Hematopoietic multipotent progenitor cell treated with erythropoietin and hydrocortisone succinate and interleukin-3 and kit ligand, for 15 days (in vitro differentiated cells): Measurements from ENCODE around the gene DCLRE1B.

Experiments
- DNase-seq: peaks from one replicate; pipeline ENCODE4 v3.0.0-alpha.2; 2015; ENCODE audit warnings: low spot score

Gene DCLRE1B

GRCh38 chr1:113904674-113905434, at the start of gene DCLRE1B, which contains the start of gene AP4B1:
TSS of gene DCLRE1B (plus strand) at chr1:113905326. CDS start at chr1:113905587, 261 bp downstream.
TSS of gene AP4B1 (minus strand) at chr1:113904799. CDS start at chr1:113904717, 82 bp downstream.
- DNase-seq, result peak; percentile 99

- no peak for DNase-seq
Measured at GRCh38 chr1:113855630-113856400, 49.3 kb upstream of the DCLRE1B start.

- no peak for DNase-seq
Measured at GRCh38 chr1:113856401-113856790, 48.7 kb upstream of the DCLRE1B start.

GRCh38 chr1:113857776-113858175, 47.4 kb upstream of the DCLRE1B start:
- no peak for DNase-seq

- no peak for DNase-seq
Measured at GRCh38 chr1:113858418-113858817, 46.7 kb upstream of the DCLRE1B start.

GRCh38 chr1:113858982-113859381, 46.1 kb upstream of the DCLRE1B start:
- no peak for DNase-seq

GRCh38 chr1:113859478-113860175, 45.5 kb upstream of the DCLRE1B start:
- peak; percentile 47 for DNase-seq

GRCh38 chr1:113860891-113861290, 44.2 kb upstream of the DCLRE1B start:
- DNase-seq, result no peak

- DNase-seq, result no peak
Measured at GRCh38 chr1:113861641-113862040, 43.5 kb upstream of the DCLRE1B start.

GRCh38 chr1:113868387-113869083, 36.6 kb upstream of the DCLRE1B start:
- DNase-seq, result no peak

- no peak for DNase-seq
Measured at GRCh38 chr1:113870778-113871177, 34.3 kb upstream of the DCLRE1B start.

GRCh38 chr1:113871597-113872113, 33.5 kb upstream of the DCLRE1B start, which contains the start of gene PTPN22:
TSS of gene PTPN22 (minus strand) at chr1:113871712.
- no peak for DNase-seq

GRCh38 chr1:113872219-113872935, 32.7 kb upstream of the DCLRE1B start:
- DNase-seq, result no peak

GRCh38 chr1:113874012-113874879, 30.9 kb upstream of the DCLRE1B start:
- DNase-seq, result peak; percentile 29

GRCh38 chr1:113875714-113876113, 29.4 kb upstream of the DCLRE1B start:
- no peak for DNase-seq

- DNase-seq, result no peak
Measured at GRCh38 chr1:113876176-113876575, 28.9 kb upstream of the DCLRE1B start.

GRCh38 chr1:113879739-113880038, 25.4 kb upstream of the DCLRE1B start:
- no peak for DNase-seq

GRCh38 chr1:113881661-113882060, 23.5 kb upstream of the DCLRE1B start:
- no peak for DNase-seq

GRCh38 chr1:113886417-113887401, 18.4 kb upstream of the DCLRE1B start:
- no peak for DNase-seq
